ENCODE measurements around the gene PCDHB5.
"Not testable (repeated sequence)": the region's sequence is repeated elsewhere in the genome, so short reads cannot be mapped to it uniquely, and the experiment has no call there.

The PCDHB5 gene

GRCh38 chr5:141155540-141156374, 20.8 kb downstream of the PCDHB5 start:
- no peak for DNase-seq

GRCh38 chr5:141157356-141157755, 22.4 kb downstream of the PCDHB5 start:
- DNase-seq: not testable (repeated sequence)

GRCh38 chr5:141157901-141158300, 22.9 kb downstream of the PCDHB5 start:
- not testable (repeated sequence) for DNase-seq

GRCh38 chr5:141172381-141173204, 37.6 kb downstream of the PCDHB5 start, which contains the start of gene PCDHB7:
Gene PCDHB7, plus strand, starts transcription at chr5:141172644. Its CDS starts 192 bp downstream, at chr5:141172836.
- peak; percentile 18 for DNase-seq

- not testable (repeated sequence) for DNase-seq
These were observed 39.5 kb downstream of the PCDHB5 start for GRCh38 chr5:141174291-141175104.

- no peak for DNase-seq
These were observed 40.9 kb downstream of the PCDHB5 start for GRCh38 chr5:141175933-141176332.

- DNase-seq: not testable (repeated sequence)
These were observed 42.7 kb downstream of the PCDHB5 start, which contains the start of gene PCDHB8 for GRCh38 chr5:141177577-141178191. Gene PCDHB8, plus strand, starts transcription at chr5:141177790. Its CDS starts 245 bp downstream, at chr5:141178035.

GRCh38 chr5:141179371-141179770, 44.4 kb downstream of the PCDHB5 start:
- not testable (repeated sequence) for DNase-seq

- not testable (repeated sequence) for DNase-seq
These were observed 44.9 kb downstream of the PCDHB5 start for GRCh38 chr5:141179876-141180275.

- no peak for DNase-seq
These were observed 45.3 kb downstream of the PCDHB5 start for GRCh38 chr5:141180313-141180712.

- no peak for DNase-seq
These were observed 47.2 kb downstream of the PCDHB5 start, which contains the start of gene PCDHB16 for GRCh38 chr5:141182248-141182647. Gene PCDHB16, plus strand, starts transcription at chr5:141182387. Its CDS starts 173 bp downstream, at chr5:141182560.

- DNase-seq: not testable (repeated sequence)
These were observed 49.3 kb downstream of the PCDHB5 start for GRCh38 chr5:141184117-141184855.

GRCh38 chr5:141186897-141187512, 52.0 kb downstream of the PCDHB5 start, which contains the start of gene PCDHB9:
Gene PCDHB9, plus strand, starts transcription at chr5:141187161. Its CDS starts 158 bp downstream, at chr5:141187319.
- peak; percentile 44 for DNase-seq

All from CD4-positive, alpha-beta T cell treated with Interleukin-10 for 1 hour (primary cell).